GM23338 (cell line): ENCODE measurements around the gene ANKS1B. TPM values are rescaled to one million over a fixed set of nuclear protein-coding genes. Genes with fewer than 3 reads are reported as not detected.

Experiments
- CREB1 ChIP-seq: fragments of 250-450 bp; sonication (Bioruptor Pico); IDR thresholded peaks from 2 replicates; pipeline ENCODE4 v1.5.0; 2020; ENCODE audit warnings: low read depth, mild to moderate bottlenecking, moderate library complexity
- EZH2phosphoT487 ChIP-seq: fragments of 200-600 bp; sonication (generic); IDR thresholded peaks from one replicate; pipeline ENCODE4 v1.8.1; 2018; ENCODE audit warnings: antibody characterized with exemption; ENCODE audit not compliant: unreplicated experiment
- JUNB ChIP-seq: IDR thresholded peaks from one replicate; pipeline ENCODE4 v1.6.1; 2016; ENCODE audit warnings: antibody characterized with exemption; ENCODE audit not compliant: unreplicated experiment
- NANOG ChIP-seq: IDR thresholded peaks from 2 replicates; pipeline ENCODE4 v1.6.1; 2016; ENCODE audit warnings: antibody characterized with exemption, borderline replicate concordance
- POLR2AphosphoS5 ChIP-seq: IDR thresholded peaks from 2 replicates; pipeline ENCODE4 v1.6.1; 2016; ENCODE audit warnings: antibody characterized with exemption, low read depth
- STAT1 ChIP-seq: IDR thresholded peaks from one replicate; pipeline ENCODE4 v1.6.1; 2016; ENCODE audit warnings: antibody characterized with exemption; ENCODE audit not compliant: unreplicated experiment
- ZNF114 ChIP-seq: fragments of 250-450 bp; sonication (Bioruptor Pico); IDR thresholded peaks from 2 replicates; pipeline ENCODE4 v1.5.0; 2020; ENCODE audit warnings: mild to moderate bottlenecking, moderate library complexity
- ZNF331 ChIP-seq: fragments of 250-450 bp; sonication (Bioruptor Pico); IDR thresholded peaks from 2 replicates; pipeline ENCODE4 v1.5.0; 2020; ENCODE audit warnings: low read depth, mild to moderate bottlenecking, moderate library complexity
- polyA plus RNA-seq: library from polyadenylated mRNA; unstranded; fragments of >200 nt; fragmentation: Nextera tagmentation; extraction: Ambion mirVana; gene quantifications from 2 replicates; pipeline ENCODE4 v1.2.1, GENCODE V29; 2016
- total RNA-seq: library from RNA; depleted of rRNA; stranded (reverse); fragments of >200 nt; shearing (Covaris generic); gene quantifications from 2 replicates; pipeline ENCODE4 v1.2.3, GENCODE V29; 2014
- TF ChIP-seq, protein P1 (sequence below): fragments of 250-450 bp; sonication (Bioruptor Pico); IDR thresholded peaks from 2 replicates; pipeline ENCODE4 v1.5.0; 2020; ENCODE audit warnings: mild to moderate bottlenecking, moderate library complexity
- TF ChIP-seq, protein P2 (sequence below): IDR thresholded peaks from 2 replicates; pipeline ENCODE4 v1.6.1; 2016; ENCODE audit warnings: antibody characterized with exemption
- TF ChIP-seq, protein P3 (sequence below): IDR thresholded peaks from one replicate; pipeline ENCODE4 v1.6.1; 2018; ENCODE audit warnings: antibody characterized with exemption; ENCODE audit not compliant: unreplicated experiment

The ANKS1B gene
- total and polyA plus RNA-seq, 2 experiments from 2014 or later = 4.3 to 5.8 TPM

DNA sequence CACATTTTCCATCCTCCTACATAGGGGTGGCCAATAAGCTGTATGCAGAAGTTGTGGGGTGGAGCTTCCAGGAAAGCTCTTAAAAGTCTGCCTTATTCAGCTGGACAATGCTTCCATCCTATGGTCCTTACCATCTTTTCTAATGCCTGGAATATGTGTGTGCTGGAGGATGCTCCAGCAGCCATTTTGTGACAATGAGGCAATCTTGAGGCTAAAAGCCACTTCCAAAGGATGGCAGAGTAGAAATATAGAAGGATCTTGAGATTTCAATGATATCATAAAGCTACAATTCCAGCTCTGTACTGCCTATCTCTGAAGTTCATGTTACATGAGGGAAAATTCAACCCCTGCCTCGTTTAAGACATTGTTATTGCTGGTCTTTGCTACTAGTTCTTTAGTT is 1244.0 kb downstream of the ANKS1B start (continued):
- TF ChIP-seq, protein P1, sequence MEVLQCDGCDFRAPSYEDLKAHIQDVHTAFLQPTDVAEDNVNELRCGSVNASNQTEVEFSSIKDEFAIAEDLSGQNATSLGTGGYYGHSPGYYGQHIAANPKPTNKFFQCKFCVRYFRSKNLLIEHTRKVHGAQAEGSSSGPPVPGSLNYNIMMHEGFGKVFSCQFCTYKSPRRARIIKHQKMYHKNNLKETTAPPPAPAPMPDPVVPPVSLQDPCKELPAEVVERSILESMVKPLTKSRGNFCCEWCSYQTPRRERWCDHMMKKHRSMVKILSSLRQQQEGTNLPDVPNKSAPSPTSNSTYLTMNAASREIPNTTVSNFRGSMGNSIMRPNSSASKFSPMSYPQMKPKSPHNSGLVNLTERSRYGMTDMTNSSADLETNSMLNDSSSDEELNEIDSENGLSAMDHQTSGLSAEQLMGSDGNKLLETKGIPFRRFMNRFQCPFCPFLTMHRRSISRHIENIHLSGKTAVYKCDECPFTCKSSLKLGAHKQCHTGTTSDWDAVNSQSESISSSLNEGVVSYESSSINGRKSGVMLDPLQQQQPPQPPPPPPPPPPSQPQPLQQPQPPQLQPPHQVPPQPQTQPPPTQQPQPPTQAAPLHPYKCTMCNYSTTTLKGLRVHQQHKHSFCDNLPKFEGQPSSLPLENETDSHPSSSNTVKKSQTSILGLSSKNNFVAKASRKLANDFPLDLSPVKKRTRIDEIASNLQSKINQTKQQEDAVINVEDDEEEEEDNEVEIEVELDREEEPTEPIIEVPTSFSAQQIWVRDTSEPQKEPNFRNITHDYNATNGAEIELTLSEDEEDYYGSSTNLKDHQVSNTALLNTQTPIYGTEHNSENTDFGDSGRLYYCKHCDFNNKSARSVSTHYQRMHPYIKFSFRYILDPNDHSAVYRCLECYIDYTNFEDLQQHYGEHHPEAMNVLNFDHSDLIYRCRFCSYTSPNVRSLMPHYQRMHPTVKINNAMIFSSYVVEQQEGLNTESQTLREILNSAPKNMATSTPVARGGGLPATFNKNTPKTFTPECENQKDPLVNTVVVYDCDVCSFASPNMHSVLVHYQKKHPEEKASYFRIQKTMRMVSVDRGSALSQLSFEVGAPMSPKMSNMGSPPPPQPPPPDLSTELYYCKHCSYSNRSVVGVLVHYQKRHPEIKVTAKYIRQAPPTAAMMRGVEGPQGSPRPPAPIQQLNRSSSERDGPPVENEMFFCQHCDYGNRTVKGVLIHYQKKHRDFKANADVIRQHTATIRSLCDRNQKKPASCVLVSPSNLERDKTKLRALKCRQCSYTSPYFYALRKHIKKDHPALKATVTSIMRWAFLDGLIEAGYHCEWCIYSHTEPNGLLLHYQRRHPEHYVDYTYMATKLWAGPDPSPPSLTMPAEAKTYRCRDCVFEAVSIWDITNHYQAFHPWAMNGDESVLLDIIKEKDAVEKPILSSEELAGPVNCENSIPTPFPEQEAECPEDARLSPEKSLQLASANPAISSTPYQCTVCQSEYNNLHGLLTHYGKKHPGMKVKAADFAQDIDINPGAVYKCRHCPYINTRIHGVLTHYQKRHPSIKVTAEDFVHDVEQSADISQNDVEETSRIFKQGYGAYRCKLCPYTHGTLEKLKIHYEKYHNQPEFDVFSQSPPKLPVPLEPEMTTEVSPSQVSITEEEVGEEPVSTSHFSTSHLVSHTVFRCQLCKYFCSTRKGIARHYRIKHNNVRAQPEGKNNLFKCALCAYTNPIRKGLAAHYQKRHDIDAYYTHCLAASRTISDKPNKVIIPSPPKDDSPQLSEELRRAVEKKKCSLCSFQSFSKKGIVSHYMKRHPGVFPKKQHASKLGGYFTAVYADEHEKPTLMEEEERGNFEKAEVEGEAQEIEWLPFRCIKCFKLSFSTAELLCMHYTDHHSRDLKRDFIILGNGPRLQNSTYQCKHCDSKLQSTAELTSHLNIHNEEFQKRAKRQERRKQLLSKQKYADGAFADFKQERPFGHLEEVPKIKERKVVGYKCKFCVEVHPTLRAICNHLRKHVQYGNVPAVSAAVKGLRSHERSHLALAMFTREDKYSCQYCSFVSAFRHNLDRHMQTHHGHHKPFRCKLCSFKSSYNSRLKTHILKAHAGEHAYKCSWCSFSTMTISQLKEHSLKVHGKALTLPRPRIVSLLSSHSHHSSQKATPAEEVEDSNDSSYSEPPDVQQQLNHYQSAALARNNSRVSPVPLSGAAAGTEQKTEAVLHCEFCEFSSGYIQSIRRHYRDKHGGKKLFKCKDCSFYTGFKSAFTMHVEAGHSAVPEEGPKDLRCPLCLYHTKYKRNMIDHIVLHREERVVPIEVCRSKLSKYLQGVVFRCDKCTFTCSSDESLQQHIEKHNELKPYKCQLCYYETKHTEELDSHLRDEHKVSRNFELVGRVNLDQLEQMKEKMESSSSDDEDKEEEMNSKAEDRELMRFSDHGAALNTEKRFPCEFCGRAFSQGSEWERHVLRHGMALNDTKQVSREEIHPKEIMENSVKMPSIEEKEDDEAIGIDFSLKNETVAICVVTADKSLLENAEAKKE = no peak
- TF ChIP-seq POLR2AphosphoS5 (no peak), EZH2phosphoT487 (no peak), ZNF331 (CRISPR knock-in tag) (no peak), JUNB (no peak), CREB1 (CRISPR knock-in tag) (no peak), NANOG (no peak), ZNF114 (CRISPR knock-in tag) (no peak), STAT1 (no peak)
- TF ChIP-seq, protein P2, sequence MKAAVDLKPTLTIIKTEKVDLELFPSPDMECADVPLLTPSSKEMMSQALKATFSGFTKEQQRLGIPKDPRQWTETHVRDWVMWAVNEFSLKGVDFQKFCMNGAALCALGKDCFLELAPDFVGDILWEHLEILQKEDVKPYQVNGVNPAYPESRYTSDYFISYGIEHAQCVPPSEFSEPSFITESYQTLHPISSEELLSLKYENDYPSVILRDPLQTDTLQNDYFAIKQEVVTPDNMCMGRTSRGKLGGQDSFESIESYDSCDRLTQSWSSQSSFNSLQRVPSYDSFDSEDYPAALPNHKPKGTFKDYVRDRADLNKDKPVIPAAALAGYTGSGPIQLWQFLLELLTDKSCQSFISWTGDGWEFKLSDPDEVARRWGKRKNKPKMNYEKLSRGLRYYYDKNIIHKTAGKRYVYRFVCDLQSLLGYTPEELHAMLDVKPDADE = no peak
- TF ChIP-seq, protein P3, sequence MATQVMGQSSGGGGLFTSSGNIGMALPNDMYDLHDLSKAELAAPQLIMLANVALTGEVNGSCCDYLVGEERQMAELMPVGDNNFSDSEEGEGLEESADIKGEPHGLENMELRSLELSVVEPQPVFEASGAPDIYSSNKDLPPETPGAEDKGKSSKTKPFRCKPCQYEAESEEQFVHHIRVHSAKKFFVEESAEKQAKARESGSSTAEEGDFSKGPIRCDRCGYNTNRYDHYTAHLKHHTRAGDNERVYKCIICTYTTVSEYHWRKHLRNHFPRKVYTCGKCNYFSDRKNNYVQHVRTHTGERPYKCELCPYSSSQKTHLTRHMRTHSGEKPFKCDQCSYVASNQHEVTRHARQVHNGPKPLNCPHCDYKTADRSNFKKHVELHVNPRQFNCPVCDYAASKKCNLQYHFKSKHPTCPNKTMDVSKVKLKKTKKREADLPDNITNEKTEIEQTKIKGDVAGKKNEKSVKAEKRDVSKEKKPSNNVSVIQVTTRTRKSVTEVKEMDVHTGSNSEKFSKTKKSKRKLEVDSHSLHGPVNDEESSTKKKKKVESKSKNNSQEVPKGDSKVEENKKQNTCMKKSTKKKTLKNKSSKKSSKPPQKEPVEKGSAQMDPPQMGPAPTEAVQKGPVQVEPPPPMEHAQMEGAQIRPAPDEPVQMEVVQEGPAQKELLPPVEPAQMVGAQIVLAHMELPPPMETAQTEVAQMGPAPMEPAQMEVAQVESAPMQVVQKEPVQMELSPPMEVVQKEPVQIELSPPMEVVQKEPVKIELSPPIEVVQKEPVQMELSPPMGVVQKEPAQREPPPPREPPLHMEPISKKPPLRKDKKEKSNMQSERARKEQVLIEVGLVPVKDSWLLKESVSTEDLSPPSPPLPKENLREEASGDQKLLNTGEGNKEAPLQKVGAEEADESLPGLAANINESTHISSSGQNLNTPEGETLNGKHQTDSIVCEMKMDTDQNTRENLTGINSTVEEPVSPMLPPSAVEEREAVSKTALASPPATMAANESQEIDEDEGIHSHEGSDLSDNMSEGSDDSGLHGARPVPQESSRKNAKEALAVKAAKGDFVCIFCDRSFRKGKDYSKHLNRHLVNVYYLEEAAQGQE = no peak
